ENCODE measurements around the gene SLC4A2.
A peak's percentile ranks its signal among the peaks of the same experiment; 100 is the strongest.

Gene SLC4A2

GRCh38 chr7:151013733-151014497 is 45.5 kb upstream of the SLC4A2 start:
- H3K9me3 ChIP-seq (ENCODE audit: control insufficient read depth, low read length): no peaks in the 10 kb centered on the region
- no peaks in the 10 kb centered on the region for H3K36me3 ChIP-seq (ENCODE audit: control insufficient read depth, insufficient read depth, low read length)
- peak overlapping the region; percentile 21 for H3K4me3 ChIP-seq (ENCODE audit: insufficient read depth, low read depth, low read length, poor library complexity, severe bottlenecking)
- peaks cover 85% of the 10 kb centered on the region for H3K4me1 ChIP-seq (ENCODE audit: control insufficient read depth, insufficient read depth, low read length, poor library complexity, severe bottlenecking)
- no peaks in the 10 kb centered on the region for H3K27me3 ChIP-seq (replicated peaks; ENCODE audit: control insufficient read depth, insufficient read depth, low read length, poor library complexity, severe bottlenecking)
- DNase-seq: peak; percentile 93 to 95 (median 94)
- peak overlapping the region; percentile 91 for H3K27ac ChIP-seq (ENCODE audit: insufficient read depth, low read length, poor library complexity, severe bottlenecking)

DNA sequence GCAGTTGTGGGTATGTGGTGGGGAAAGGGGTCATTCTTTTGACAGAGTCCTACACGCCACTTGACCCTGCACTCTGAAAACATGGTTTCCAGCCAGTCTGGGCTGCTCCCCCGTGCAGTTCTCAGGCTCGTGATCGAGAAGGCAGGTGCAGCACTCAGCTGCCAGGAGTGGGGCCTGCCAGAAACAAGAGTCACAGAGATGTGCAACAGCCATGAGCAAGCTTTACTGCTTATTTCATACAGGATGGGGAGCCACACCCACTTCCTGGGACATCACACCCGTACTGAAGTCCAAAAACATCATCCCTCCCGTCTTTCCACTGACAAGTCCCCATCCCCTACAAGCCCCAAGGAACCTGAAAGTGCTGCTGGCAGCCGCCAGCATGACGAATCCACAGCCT is 44.4 kb upstream of the SLC4A2 start:
- H3K27me3 ChIP-seq (replicated peaks; ENCODE audit: control insufficient read depth, insufficient read depth, low read length, poor library complexity, severe bottlenecking): no peaks in the 10 kb centered on the region
- peaks cover 80% of the 10 kb centered on the region for H3K4me1 ChIP-seq (ENCODE audit: control insufficient read depth, insufficient read depth, low read length, poor library complexity, severe bottlenecking)
- H3K9me3 ChIP-seq (ENCODE audit: control insufficient read depth, low read length): no peaks in the 10 kb centered on the region
- H3K4me3 ChIP-seq (ENCODE audit: insufficient read depth, low read depth, low read length, poor library complexity, severe bottlenecking): no peak overlapping the region
- H3K27ac ChIP-seq (ENCODE audit: insufficient read depth, low read length, poor library complexity, severe bottlenecking): peak overlapping the region; percentile 91
- no peaks in the 10 kb centered on the region for H3K36me3 ChIP-seq (ENCODE audit: control insufficient read depth, insufficient read depth, low read length)
- DNase-seq: no peak

- H3K27ac ChIP-seq (ENCODE audit: insufficient read depth, low read length, poor library complexity, severe bottlenecking): no peak overlapping the region
These were observed 43.4 kb upstream of the SLC4A2 start for GRCh38 chr7:151015967-151016366.

GRCh38 chr7:151016505-151016904 is 42.9 kb upstream of the SLC4A2 start:
- Histone ChIP-seq H3K27me3 (replicated peaks; ENCODE audit: control insufficient read depth, insufficient read depth, low read length, poor library complexity, severe bottlenecking) (peaks cover 2% of the 10 kb centered on the region), H3K9me3 (ENCODE audit: control insufficient read depth, low read length) (no peaks in the 10 kb centered on the region), H3K4me3 (ENCODE audit: insufficient read depth, low read depth, low read length, poor library complexity, severe bottlenecking) (no peak overlapping the region), H3K27ac (ENCODE audit: insufficient read depth, low read length, poor library complexity, severe bottlenecking) (no peak overlapping the region), H3K4me1 (ENCODE audit: control insufficient read depth, insufficient read depth, low read length, poor library complexity, severe bottlenecking) (peaks cover 67% of the 10 kb centered on the region), H3K36me3 (ENCODE audit: control insufficient read depth, insufficient read depth, low read length) (no peaks in the 10 kb centered on the region)
- no peak for DNase-seq

More at GRCh38 chr7:151015967-151016366, 43.4 kb upstream of the SLC4A2 start:
- H3K27me3 ChIP-seq (replicated peaks; ENCODE audit: control insufficient read depth, insufficient read depth, low read length, poor library complexity, severe bottlenecking): peaks cover 2% of the 10 kb centered on the region
- H3K9me3 ChIP-seq (ENCODE audit: control insufficient read depth, low read length): no peaks in the 10 kb centered on the region
- no peaks in the 10 kb centered on the region for H3K36me3 ChIP-seq (ENCODE audit: control insufficient read depth, insufficient read depth, low read length)
- peaks cover 69% of the 10 kb centered on the region for H3K4me1 ChIP-seq (ENCODE audit: control insufficient read depth, insufficient read depth, low read length, poor library complexity, severe bottlenecking)
- H3K4me3 ChIP-seq (ENCODE audit: insufficient read depth, low read depth, low read length, poor library complexity, severe bottlenecking): no peak overlapping the region
- DNase-seq: no peak

GRCh38 chr7:151016942-151017341 is 42.4 kb upstream of the SLC4A2 start:
- peaks cover 64% of the 10 kb centered on the region for H3K4me1 ChIP-seq (ENCODE audit: control insufficient read depth, insufficient read depth, low read length, poor library complexity, severe bottlenecking)
- H3K27me3 ChIP-seq (replicated peaks; ENCODE audit: control insufficient read depth, insufficient read depth, low read length, poor library complexity, severe bottlenecking): peaks cover 2% of the 10 kb centered on the region
- H3K4me3 ChIP-seq (ENCODE audit: insufficient read depth, low read depth, low read length, poor library complexity, severe bottlenecking): no peak overlapping the region
- H3K9me3 ChIP-seq (ENCODE audit: control insufficient read depth, low read length): no peaks in the 10 kb centered on the region
- no peak for DNase-seq
- peak overlapping the region; percentile 1 for H3K27ac ChIP-seq (ENCODE audit: insufficient read depth, low read length, poor library complexity, severe bottlenecking)
- no peaks in the 10 kb centered on the region for H3K36me3 ChIP-seq (ENCODE audit: control insufficient read depth, insufficient read depth, low read length)

- Histone ChIP-seq H3K27me3 (replicated peaks; ENCODE audit: control insufficient read depth, insufficient read depth, low read length, poor library complexity, severe bottlenecking) (peaks cover 2% of the 10 kb centered on the region), H3K4me3 (ENCODE audit: insufficient read depth, low read depth, low read length, poor library complexity, severe bottlenecking) (peak overlapping the region; percentile 20), H3K4me1 (ENCODE audit: control insufficient read depth, insufficient read depth, low read length, poor library complexity, severe bottlenecking) (peaks cover 58% of the 10 kb centered on the region), H3K9me3 (ENCODE audit: control insufficient read depth, low read length) (no peaks in the 10 kb centered on the region), H3K27ac (ENCODE audit: insufficient read depth, low read length, poor library complexity, severe bottlenecking) (peak overlapping the region; percentile 10), H3K36me3 (ENCODE audit: control insufficient read depth, insufficient read depth, low read length) (no peaks in the 10 kb centered on the region)
- no peak for DNase-seq
These were observed 41.9 kb upstream of the SLC4A2 start for GRCh38 chr7:151017370-151017952.

GRCh38 chr7:151017953-151018420 is 41.4 kb upstream of the SLC4A2 start:
- H3K9me3 ChIP-seq (ENCODE audit: control insufficient read depth, low read length): no peaks in the 10 kb centered on the region
- H3K36me3 ChIP-seq (ENCODE audit: control insufficient read depth, insufficient read depth, low read length): no peaks in the 10 kb centered on the region
- H3K4me1 ChIP-seq (ENCODE audit: control insufficient read depth, insufficient read depth, low read length, poor library complexity, severe bottlenecking): peaks cover 53% of the 10 kb centered on the region
- H3K4me3 ChIP-seq (ENCODE audit: insufficient read depth, low read depth, low read length, poor library complexity, severe bottlenecking): peak overlapping the region; percentile 20
- peaks cover 2% of the 10 kb centered on the region for H3K27me3 ChIP-seq (replicated peaks; ENCODE audit: control insufficient read depth, insufficient read depth, low read length, poor library complexity, severe bottlenecking)
- DNase-seq: peak; percentile 55 to 65 (median 59)
- H3K27ac ChIP-seq (ENCODE audit: insufficient read depth, low read length, poor library complexity, severe bottlenecking): peak overlapping the region; percentile 10

- H3K27ac ChIP-seq (ENCODE audit: insufficient read depth, low read length, poor library complexity, severe bottlenecking): peak overlapping the region; percentile 10
- H3K4me3 ChIP-seq (ENCODE audit: insufficient read depth, low read depth, low read length, poor library complexity, severe bottlenecking): peak overlapping the region; percentile 44
- H3K36me3 ChIP-seq (ENCODE audit: control insufficient read depth, insufficient read depth, low read length): no peaks in the 10 kb centered on the region
- peak in 1 of 3 donors; percentile 24 for DNase-seq
- peaks cover 48% of the 10 kb centered on the region for H3K4me1 ChIP-seq (ENCODE audit: control insufficient read depth, insufficient read depth, low read length, poor library complexity, severe bottlenecking)
- H3K27me3 ChIP-seq (replicated peaks; ENCODE audit: control insufficient read depth, insufficient read depth, low read length, poor library complexity, severe bottlenecking): peaks cover 2% of the 10 kb centered on the region
- H3K9me3 ChIP-seq (ENCODE audit: control insufficient read depth, low read length): no peaks in the 10 kb centered on the region
These were observed 40.8 kb upstream of the SLC4A2 start for GRCh38 chr7:151018421-151019129.

- Histone ChIP-seq H3K9me3 (ENCODE audit: control insufficient read depth, low read length) (no peaks in the 10 kb centered on the region), H3K4me1 (ENCODE audit: control insufficient read depth, insufficient read depth, low read length, poor library complexity, severe bottlenecking) (peaks cover 43% of the 10 kb centered on the region), H3K27me3 (replicated peaks; ENCODE audit: control insufficient read depth, insufficient read depth, low read length, poor library complexity, severe bottlenecking) (peaks cover 2% of the 10 kb centered on the region), H3K27ac (ENCODE audit: insufficient read depth, low read length, poor library complexity, severe bottlenecking) (no peak overlapping the region), H3K36me3 (ENCODE audit: control insufficient read depth, insufficient read depth, low read length) (no peaks in the 10 kb centered on the region), H3K4me3 (ENCODE audit: insufficient read depth, low read depth, low read length, poor library complexity, severe bottlenecking) (peak overlapping the region; percentile 44)
- DNase-seq: no peak
These were observed 40.3 kb upstream of the SLC4A2 start for GRCh38 chr7:151019130-151019447.

GRCh38 chr7:151020231-151020630 is 39.2 kb upstream of the SLC4A2 start:
- Histone ChIP-seq H3K9me3 (ENCODE audit: control insufficient read depth, low read length) (no peaks in the 10 kb centered on the region), H3K27ac (ENCODE audit: insufficient read depth, low read length, poor library complexity, severe bottlenecking) (no peak overlapping the region), H3K27me3 (replicated peaks; ENCODE audit: control insufficient read depth, insufficient read depth, low read length, poor library complexity, severe bottlenecking) (peaks cover 2% of the 10 kb centered on the region), H3K4me3 (ENCODE audit: insufficient read depth, low read depth, low read length, poor library complexity, severe bottlenecking) (no peak overlapping the region), H3K4me1 (ENCODE audit: control insufficient read depth, insufficient read depth, low read length, poor library complexity, severe bottlenecking) (peaks cover 31% of the 10 kb centered on the region), H3K36me3 (ENCODE audit: control insufficient read depth, insufficient read depth, low read length) (no peaks in the 10 kb centered on the region)
- no peak for DNase-seq
